Measurements from ENCODE around the gene KCNQ1. TPM values are rescaled to one million over a fixed set of nuclear protein-coding genes. Genes with fewer than 3 reads are reported as not detected.

The KCNQ1 gene
- total and polyA plus RNA-seq, 2 of the 13 experiments (the other 11 are each of a cell fraction or from before 2014, with no cell fraction given) = 0.02 to 0.08 TPM

- TF ChIP-seq ZNF879 (CRISPR knock-in tag; IDR thresholded peaks at IDR 0.05) (peak; percentile 73), CREM (IDR thresholded peaks at IDR 0.05) (peak; percentile 47; the same call in 1 of the 2 replicates), CREM (CRISPR knock-in tag; IDR thresholded peaks at IDR 0.05) (no peak), ZNF296 (CRISPR knock-in tag; conservative IDR thresholded peaks at IDR 0.05) (no peak; the same call in 1 of the 2 replicates), SKI (IDR thresholded peaks at IDR 0.05; ENCODE audit: partially characterized antibody) (peak; percentile 68), GLI4 (CRISPR knock-in tag; IDR thresholded peaks at IDR 0.05; ENCODE audit: borderline replicate concordance) (peak; percentile 90; the same call in 1 of the 2 replicates), CCAR2 (optimal IDR thresholded peaks at IDR 0.05; ENCODE audit: low read depth, low read length) (no peak), ZNF564 (CRISPR knock-in tag; IDR thresholded peaks at IDR 0.05) (peak; percentile 87), MED8 (CRISPR knock-in tag; IDR thresholded peaks at IDR 0.05; ENCODE audit: insufficient replicate concordance) (peak; percentile 82), ZNF770 (CRISPR knock-in tag; IDR thresholded peaks at IDR 0.05) (peak; percentile 13; the same call in 1 of the 2 replicates), MEF2D (CRISPR knock-in tag; IDR thresholded peaks at IDR 0.05) (peak; percentile 77), DPF2 (CRISPR knock-in tag; IDR thresholded peaks at IDR 0.05; ENCODE audit: borderline replicate concordance, low read depth) (no peak), CBX2 (IDR thresholded peaks at IDR 0.05; ENCODE audit: low read depth, low read length) (no peak), CBX2 (CRISPR knock-in tag; IDR thresholded peaks at IDR 0.05; ENCODE audit: low read depth) (no peak), ZBTB42 (CRISPR knock-in tag; IDR thresholded peaks at IDR 0.05) (no peak; the same call in 1 of the 2 replicates), PLSCR1 (CRISPR knock-in tag; IDR thresholded peaks at IDR 0.05; ENCODE audit: borderline replicate concordance) (no peak), HOXA7 (CRISPR knock-in tag; IDR thresholded peaks at IDR 0.05) (peak; percentile 88), ZNF749 (CRISPR knock-in tag; IDR thresholded peaks at IDR 0.05; ENCODE audit: borderline replicate concordance) (no peak; the same call in 1 of the 2 replicates), NFKBIZ (CRISPR knock-in tag; IDR thresholded peaks at IDR 0.05) (peak; percentile 84; the same call in 1 of the 2 replicates), TRIM22 (IDR thresholded peaks at IDR 0.05) (no peak), ZBTB7B (CRISPR knock-in tag; IDR thresholded peaks at IDR 0.05) (peak; percentile 69), STAT5B (CRISPR knock-in tag; IDR thresholded peaks at IDR 0.05) (no peak), PCBP2 (optimal IDR thresholded peaks at IDR 0.05; ENCODE audit: low read depth, low read length, poor library complexity, severe bottlenecking) (no peak), RCOR2 (CRISPR knock-in tag; IDR thresholded peaks at IDR 0.05) (no peak), ZNF225 (CRISPR knock-in tag; IDR thresholded peaks at IDR 0.05) (peak; percentile 40; the same call in 1 of the 2 replicates), KDM5A (IDR thresholded peaks at IDR 0.05; ENCODE audit: borderline replicate concordance, low read length) (no peak; the same call in 1 of the 2 replicates), ZNF772 (CRISPR knock-in tag; IDR thresholded peaks at IDR 0.05) (peak; percentile 10; the same call in 1 of the 2 replicates)
Measured at GRCh38 chr11:2699531-2700414, 255.0 kb downstream of the KCNQ1 start, which contains the start of gene KCNQ1OT1 (continued).

All from HepG2 (cell line).